Measurements from ENCODE around the gene RHNO1. TPM values are rescaled to one million over a fixed set of nuclear protein-coding genes. Genes with fewer than 3 reads are reported as not detected.
A peak's percentile ranks its signal among the peaks of the same experiment; 100 is the strongest.

RHNO1 gene, protein sequence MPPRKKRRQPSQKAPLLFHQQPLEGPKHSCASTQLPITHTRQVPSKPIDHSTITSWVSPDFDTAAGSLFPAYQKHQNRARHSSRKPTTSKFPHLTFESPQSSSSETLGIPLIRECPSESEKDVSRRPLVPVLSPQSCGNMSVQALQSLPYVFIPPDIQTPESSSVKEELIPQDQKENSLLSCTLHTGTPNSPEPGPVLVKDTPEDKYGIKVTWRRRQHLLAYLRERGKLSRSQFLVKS
- 13.4 TPM for total RNA-seq

DNA sequence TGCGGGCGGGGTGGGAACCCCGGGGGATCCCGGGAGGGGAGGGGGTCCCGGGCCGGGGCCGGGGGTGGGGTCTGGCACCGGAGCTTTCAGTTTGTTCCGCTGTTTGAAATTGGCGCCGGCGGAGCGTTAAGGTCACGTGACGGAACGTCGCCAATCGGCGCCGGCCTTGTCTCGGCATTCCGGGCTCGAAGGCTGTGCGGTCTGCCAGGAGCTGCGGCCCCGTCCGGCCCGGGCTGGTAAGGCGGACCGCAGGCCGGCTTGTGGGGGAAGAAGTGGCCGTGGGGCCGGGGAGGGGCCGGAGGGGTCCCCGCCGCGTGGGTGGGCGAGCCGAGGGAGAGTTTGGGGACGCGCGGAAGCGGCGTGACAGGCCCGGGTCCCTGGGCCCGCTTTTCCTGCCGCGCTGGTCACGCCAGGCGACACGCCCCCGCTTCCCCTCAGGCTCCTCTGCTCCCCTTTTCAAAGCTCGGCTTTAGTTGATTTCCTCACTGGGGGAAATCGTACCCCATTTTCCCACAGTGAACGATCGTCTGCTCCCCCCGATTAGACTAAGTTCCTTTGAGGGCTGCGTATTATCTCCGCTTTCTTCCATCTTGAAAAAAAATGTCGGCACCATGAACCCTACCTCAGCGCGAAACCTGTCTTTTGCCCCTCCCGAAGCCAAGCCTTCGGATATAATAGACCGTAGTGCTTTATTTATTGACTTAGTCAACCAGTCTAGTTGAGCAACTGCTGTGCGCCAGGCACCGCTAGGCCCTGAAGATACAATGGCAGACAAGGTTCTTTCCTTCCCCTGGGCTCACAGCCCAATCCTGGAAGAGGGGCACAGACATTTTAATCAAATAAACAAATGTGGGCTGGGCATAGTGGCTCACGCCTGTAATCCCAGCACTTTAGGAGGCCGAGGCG is at the start of gene RHNO1, which contains the start of gene FOXM1:
Gene RHNO1 (plus strand): TSS at position 177 of the 906 bp plus-strand sequence. CDS start 8,144 bp downstream, outside the sequence.
Gene FOXM1 (minus strand): TSS at position 128 of the 906 bp plus-strand sequence. CDS start 2,696 bp downstream, outside the sequence.
- DNase-seq, result peak; percentile 97

DNA sequence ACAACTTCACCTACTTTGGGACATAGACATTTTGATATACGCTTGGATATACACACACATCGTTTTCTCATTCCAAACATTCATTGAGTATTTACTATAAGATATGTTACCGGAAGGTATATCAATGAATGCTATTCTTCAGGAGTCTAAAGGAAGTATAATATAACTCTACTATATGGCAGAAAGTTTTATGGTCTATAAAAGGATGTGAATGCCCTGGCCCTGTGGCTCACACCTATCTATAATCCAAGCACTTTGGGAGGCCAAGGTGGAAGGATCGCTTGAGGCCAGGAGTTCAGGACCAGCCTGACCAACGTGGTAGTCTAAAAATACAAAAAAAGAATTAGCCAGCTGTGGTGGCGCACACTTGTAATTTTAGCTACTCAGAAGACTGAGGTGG is 47.7 kb upstream of the RHNO1 start:
- DNase-seq, result no peak

DNA sequence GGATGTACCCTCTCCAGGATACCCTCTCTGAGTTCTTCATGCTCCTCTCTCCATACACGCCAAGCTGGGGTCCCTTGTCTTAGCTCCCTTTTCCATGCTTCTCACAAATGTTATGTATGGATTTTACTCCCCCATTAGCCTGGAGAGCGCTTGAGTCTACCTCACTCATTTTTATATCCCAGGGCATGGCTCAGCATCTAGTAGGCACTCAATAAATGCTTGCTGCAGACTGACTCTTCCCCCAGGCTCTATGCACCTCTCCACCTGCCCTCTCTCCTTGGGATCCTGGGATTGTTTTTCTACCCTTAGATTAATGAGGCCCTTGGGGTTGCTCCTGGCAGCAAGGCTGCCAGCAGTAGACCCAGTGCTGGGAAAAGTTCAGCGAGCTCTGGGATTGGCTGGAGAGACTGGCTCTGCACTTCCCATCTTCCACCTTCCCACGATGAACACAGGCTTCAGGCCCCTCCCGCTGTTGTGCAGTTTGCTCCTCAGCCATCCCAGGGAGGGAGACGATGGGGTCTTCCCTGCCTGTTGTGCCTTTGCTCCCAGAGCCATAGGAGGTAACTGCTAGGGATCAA is 44.4 kb upstream of the RHNO1 start:
- no peak for DNase-seq

DNA sequence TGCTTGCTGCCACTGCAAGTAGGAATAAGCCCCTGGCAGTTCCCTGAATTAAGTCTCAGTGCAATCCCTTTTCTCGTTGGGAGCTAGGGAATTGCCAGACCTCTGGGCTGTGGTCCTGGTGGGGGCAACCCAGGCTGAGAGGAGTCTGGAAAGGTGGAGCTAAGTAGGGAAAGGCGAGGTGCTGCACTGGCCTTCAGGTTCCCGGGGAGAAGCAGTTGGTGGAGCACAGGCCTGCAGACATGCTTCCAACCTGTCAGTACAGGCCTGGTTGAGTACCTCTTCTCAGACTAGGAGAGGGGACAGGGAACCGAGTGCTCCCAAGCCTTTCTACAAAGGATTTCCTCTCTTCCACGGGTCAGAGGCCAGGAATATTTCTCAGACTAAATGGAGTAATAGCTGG is 43.7 kb upstream of the RHNO1 start:
- no peak for DNase-seq

DNA sequence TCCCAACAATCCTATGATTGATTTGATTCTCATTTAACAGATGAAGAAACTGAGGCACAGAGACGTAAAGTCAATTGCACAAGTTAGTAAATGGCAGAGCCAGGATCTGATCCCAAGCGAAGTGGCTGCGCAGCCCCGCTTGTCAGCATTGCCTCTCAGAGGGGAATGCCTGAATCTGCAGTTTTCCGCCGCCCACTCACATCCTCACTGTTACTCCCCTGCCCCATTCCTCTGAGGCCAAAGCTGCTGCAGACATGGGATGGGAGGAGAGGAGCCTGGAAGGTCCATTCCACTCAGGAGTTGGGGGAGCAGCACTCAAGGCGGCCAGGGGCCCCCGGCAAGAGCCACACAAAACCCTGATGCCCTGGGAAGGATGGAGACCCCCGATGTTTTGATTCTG is 43.2 kb upstream of the RHNO1 start:
- no peak for DNase-seq

DNA sequence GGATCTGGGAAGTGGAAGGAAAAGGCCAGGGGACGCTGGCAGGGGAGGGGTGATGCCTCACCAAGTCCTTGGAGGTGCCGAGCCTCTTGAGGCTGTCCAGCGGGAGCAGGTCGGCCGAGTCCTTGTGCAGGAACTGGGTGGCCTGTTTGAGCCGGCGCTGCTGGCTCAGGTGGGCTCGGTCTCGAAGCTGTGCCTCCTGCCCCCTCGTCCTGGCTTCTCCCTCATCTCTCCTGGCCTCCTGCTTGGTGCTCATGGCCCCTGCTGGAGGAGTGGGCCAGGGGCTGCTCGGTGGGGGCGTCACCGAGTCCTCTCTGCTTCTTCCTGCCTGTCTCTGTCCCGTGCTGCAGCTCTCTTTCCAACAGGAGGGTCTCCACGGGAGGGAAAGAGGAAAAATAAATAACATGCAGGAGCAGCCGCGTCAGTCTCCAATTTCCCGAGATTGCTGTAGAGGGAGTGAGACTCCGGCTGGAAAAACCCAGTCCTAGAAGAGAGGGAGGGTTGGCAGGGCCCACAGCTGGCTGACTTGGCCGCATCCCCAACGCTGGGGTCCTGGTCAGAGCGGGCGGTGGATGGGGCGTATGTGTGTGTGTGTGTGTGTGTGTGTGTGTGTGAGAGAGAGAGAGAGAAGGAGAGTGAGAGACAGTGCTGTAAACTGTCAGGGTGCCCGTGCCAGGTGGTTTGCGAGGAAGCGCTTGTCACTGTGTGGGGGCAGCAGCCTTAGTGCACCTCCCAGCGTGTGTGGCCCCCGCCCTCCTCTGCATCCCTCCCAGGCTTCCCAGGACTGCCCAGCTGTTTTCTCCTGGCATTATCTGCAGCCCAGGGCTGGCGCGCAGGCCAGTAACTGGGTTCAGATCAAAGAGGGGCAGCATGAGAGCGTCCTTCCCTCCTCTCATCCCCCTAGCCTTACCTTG is 42.2 kb upstream of the RHNO1 start, which contains the start of gene NRIP2:
Gene NRIP2 (minus strand): TSS at position 455 of the 911 bp plus-strand sequence. CDS start 52 bp downstream, at position 403.
- DNase-seq, result peak; percentile 95

DNA sequence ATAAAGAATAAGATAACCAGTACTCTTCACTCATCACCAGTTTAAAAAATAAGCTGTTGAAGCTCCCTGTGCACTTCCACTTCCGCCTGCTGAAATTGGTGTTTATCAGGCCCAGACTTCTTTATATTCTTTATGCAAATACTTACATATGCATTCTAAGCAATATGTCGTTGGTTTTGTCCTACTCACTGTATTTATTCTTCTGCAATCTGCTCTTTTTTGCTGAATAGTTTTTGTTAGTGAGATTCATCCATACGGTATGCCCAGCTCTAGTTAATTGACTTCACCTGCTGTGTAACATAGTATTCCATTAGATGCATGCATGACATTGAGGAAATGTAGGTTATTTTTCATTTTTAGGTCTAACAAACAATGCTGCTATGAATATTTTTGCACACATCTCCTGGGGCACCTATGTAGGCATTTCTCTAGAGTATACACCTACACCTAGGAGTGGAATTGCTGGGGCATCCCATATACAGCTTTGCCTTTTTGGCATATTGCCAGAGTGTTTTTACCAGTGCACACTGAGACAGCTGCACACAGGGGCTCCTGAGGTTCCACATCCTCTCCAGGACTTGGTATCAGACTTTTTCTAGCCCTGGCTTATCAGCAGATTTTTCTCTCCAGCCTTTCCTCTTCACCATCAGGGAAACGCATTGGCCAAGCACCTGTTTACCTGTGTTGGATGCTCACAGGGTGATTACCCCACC is 41.2 kb upstream of the RHNO1 start:
- DNase-seq, result no peak

DNA sequence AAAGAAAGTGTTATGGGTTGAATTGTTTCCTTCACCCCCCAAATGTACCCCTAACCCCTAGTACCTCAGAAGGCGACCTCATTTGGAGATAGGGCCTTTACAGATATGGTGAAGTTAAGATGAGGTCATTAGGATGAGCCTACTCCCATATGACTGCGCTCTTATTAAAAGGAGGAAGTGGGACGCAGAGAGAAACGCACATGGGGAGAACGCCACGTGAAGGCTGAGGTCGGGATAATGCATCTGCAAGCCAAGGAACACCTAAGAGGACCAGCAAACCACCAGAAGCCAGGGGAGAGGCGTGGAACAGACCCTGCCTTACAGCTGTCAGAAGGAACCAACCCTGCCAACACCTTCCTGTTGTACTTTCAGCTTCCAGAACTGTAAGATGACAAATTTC is 40.4 kb upstream of the RHNO1 start:
- DNase-seq, result no peak

DNA sequence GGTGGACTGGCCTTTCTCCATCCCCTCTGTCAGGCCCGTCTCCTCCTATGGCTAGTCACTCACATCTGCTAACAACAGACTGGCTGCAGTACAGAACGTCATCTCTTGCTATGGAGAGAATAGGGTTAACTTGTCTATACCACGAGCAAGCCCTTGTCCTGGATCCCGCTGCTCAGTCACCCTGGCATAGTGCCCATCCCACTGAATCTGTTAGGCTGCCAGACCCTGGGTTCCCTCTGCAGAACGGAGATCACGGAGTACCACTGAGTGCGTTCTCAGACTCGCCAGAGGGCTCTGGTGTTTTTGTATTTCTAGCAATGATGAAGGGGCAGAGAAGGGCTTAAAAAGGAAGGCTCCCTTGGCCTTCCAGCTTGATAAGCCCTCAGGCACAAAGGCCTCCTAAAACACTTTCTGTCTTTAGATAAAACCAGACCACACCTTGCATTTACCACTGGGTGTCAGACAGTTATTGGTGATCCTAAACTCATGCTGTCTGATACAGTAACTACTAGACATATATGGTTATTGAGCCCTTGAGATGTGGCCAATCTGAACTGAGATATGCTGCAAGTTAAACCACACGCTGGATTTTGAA is 35.9 kb upstream of the RHNO1 start:
- DNase-seq, result no peak

DNA sequence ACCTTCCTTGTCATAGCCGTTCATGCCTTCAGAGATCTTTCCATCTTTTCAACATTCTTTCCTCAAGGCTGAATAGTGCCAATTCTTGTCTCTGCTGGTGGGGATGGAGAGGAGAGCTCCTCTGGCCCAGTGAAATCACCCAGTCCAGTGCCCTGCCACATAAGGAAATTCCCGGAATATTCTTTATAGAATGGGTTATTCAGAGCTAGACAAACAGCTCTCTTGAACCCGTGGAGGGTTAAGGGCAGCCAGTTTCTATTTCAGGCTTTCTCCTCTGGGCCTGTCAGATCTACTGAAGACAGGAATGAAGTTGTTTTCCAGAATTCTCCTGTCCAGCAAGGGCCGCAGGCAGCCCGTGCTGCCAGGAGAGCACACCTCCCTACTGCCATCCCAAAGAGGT is 34.1 kb upstream of the RHNO1 start:
- DNase-seq, result no peak

DNA sequence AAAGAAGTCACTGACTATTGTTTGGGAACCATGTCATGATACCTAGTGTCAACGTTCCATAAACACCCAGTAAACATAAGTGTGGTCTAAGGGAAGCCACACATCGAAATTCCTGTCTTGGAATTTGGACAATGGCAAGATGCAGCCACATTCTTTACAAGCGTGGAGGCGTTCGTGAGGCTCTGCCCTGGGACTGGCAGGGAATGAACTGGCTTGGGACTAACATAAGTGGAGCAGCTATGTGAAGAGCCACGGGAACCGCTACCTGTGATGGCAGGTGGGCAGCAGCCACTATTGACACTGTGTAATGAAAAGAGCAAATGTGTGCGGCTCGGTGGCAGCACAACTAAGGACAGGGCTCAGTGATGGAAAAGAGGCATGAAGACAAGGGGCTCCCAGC is 32.2 kb upstream of the RHNO1 start:
- DNase-seq, result no peak

DNA sequence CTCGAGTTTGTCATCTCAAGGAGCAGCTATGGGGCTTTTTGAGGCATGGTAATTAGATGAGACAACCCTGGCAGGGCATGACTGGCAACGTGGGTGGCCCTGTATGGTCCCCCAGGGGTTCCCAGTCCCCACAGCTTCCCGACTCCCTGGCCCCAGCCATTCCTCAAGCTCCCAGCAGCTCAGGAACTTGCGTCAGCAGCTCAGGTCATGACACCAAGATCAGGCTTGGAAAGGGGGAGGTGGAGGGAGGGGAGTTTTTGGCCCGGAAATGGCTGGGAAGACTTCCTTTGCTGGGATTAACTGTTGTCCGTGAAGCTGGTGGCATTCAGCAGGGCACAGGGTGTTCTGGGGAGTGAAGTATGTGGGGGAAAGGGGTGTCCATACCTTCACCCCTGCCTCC is 31.7 kb upstream of the RHNO1 start:
- DNase-seq, result peak; percentile 36

DNA sequence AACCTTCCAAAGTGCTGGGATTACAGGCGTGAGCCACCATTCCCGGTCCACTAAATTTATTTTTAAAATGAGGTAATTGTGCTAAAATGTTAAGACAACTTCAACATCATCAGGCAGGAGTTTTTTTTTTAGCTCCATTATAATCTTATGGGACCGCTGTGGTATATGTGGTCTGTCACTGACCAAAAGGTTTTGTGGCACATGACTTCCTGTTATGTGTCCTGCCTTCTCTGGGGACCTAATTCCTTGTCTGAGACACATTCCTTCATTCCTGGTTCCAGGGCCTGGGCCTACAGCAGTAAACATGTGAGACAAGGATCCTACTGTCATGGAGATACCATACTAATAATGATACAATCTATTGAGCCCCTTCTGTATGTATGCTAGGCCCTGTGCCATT is 25.1 kb upstream of the RHNO1 start:
- no peak for DNase-seq

DNA sequence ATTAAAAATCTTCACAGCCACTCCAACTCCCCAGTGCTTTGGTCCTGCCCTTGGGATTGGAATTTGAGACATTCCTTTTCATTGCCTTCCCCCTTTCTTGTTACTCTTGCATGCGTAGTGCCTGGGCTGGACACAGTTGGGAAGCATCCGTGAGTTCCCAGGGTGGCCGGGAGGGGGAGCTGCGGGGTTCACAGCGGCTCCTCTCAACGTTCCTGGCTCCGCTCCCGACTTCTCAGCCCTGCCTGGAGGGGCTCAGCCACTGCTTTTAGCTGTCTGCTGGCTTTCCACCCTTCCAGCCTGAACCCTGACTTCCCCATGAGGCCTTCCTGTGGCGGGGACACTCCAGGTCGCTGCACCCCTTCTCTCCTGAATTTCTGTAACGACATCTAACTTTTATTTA is 23.4 kb upstream of the RHNO1 start:
- DNase-seq, result peak; percentile 93

DNA sequence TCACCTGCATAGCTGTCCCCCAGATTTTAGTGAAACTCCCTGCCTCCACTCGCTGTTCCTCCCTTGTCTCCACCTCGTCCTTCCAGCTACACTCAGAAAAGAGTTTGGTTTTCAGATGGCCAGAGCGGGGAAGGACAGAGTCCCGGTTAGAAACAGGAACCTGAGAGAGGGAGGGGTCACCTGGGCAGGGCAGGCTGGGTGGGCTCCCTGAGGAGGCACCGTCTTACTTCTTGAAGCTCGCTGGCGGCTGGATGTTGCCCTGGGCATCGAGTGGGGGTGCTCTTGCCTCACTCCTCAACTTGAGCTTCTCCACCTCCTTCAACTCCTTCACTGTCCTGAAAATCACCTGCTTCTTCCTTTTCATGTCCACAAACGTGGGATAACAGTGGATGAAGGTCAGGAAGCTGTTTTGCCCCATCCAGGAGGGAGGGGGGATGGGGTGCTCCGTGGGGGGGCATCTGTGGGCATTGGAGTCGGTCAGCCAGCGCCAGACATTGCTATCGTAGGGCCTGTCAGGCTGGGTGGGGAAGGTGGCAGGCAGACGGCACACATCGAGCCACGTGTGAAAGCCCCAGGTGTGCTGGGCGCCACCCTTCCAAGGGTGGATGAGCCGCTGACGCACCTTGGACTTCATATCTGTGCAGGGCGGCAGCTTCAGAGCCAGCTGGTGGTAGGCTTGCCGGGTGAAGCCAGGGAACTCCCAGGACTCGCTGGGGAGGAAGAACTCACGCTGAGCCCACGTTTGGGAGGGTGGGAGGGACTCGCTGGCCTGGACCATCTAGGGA is 22.2 kb upstream of the RHNO1 start:
- no peak for DNase-seq

DNA sequence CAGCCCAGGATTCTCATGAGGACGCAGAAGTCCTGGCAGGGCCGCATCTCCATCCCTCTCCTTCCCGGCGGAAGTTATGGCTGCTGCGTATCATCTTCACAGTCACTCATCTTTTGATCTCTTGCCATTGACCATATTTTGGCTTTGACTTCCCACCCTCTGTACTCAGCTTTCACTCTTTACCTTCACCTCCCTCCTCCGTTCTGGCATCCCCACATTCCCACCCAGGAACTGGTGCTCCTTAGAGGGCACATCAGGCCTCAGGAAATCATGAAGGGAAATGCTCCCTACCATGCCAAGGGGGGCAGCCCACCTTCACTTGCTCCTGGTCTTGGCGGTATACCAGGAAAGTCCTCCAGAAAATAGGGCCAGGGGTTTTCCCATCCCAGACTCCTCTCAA is 21.5 kb upstream of the RHNO1 start:
- no peak for DNase-seq

DNA sequence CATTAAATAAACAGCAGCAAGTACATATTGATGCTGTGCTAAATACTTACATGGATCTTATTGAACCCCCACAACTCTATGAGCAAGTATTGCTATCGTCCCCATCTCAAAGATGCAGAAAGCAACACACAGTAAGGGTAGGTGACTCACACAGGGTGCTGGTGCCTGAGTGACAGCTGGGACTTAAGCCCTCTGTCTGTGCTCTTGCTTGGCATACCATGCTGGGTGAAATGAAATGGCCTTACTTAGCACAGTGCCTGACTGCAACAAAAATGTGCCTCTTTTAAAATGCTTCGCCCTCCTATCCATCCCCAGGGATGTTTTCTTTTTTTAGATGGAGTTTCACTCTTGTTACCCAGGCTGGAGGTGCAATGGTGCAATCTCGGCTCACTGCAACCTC is 21.0 kb upstream of the RHNO1 start:
- no peak for DNase-seq

DNA sequence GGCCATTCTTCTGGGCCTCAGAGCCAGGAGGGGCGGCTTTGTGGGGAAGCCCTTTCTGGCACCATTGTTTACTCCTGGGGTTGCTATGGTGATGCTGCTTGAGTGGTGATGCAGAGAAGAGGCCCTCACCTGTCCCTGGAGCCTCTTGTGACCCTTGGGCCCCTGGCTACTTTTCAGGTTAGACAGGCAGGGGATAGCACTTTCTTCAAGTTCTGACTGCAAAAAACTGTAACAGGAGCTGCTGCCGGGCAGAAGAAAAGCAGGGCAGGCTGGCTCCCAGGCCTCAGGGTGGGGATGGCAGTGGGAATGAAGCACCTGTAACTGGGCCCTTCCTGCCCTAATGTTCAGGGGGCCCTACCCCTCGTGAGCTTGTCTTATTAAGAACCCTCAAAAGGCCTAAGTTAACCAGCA is 20.0 kb upstream of the RHNO1 start, which contains the start of gene TEX52:
Gene TEX52 (minus strand): TSS at position 19 of the 411 bp plus-strand sequence. CDS start 13 bp downstream, at position 6.
- no peak for DNase-seq

DNA sequence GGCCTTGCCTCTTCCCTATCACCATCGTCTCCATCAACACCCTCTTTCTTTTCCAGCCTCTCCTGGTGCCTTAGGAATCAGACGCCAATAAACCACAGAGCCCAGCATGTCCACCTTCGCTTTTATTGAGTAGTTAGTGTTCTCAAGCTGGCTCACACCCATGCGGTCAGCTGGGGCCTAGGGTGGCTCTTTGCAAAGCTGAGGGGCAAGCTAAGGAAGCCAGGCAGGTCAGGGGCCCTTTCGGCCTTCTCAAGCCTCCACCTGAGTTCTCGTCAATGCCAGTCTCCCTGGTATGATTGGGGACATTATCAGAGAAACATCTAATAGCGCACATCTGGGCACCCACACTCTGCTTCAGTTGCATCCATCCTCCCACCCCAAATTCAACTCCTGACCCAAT is 19.4 kb upstream of the RHNO1 start:
- DNase-seq, result no peak

DNA sequence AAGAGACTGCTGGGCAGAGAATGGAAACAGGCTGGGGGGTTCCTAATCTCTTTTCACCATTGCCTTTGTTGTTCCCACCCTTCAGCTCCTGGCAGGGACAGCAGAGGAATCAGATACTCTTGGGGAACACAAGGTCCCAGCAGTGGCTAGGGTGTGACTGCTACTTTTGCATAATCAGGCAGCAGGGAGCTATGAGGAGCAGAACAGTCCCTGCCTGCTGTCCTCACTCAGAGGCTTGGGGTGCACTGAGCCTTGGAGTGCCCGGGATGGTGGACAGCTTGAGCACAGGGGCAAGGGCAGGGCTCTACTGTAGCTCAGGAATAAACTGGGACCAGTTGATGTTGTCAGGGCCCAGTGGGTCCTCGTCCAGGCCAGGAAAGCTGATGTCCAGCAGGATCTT is 18.7 kb upstream of the RHNO1 start:
- DNase-seq, result no peak

All from tongue (tissue), 2 donors.